Neural cell (in vitro differentiated cells): ENCODE measurements around the gene MAP2. TPM values are rescaled to one million over a fixed set of nuclear protein-coding genes. Genes with fewer than 3 reads are reported as not detected.

Source experiments
- H2AFZ ChIP-seq: fragments of 200-600, 300-800 bp; sonication (generic), shearing (Covaris generic); 2 replicates; pipeline ENCODE4 v1.6.0; 2014; ENCODE audit warnings: low read depth, mild to moderate bottlenecking, antibody characterized with exemption, low read length, moderate library complexity
- H3F3A ChIP-seq: fragments of 200-600 bp; shearing (Covaris generic); 2 replicates; pipeline ENCODE4 v1.6.1; 2016; ENCODE audit warnings: mild to moderate bottlenecking, moderate library complexity, mixed read lengths, antibody characterized with exemption, low read length; ENCODE audit not compliant: insufficient read depth, poor library complexity, severe bottlenecking
- H3K27ac ChIP-seq: fragments of 200-600, 300-800 bp; sonication (generic), shearing (Covaris generic); 2 replicates; pipeline ENCODE4 v1.5.1; 2014; ENCODE audit warnings: mild to moderate bottlenecking, low read length, moderate library complexity
- H3K27me3 ChIP-seq: fragments of 300-800, 200-600 bp; sonication (generic), shearing (Covaris generic); 2 replicates; pipeline ENCODE4 v1.6.0; 2014; ENCODE audit warnings: mild to moderate bottlenecking, low read depth, low read length, moderate library complexity; ENCODE audit not compliant: insufficient read depth
- H3K36me3 ChIP-seq: fragments of 300-800, 200-600 bp; sonication (generic), shearing (Covaris generic); 2 replicates; pipeline ENCODE4 v1.5.1; 2014; ENCODE audit warnings: mild to moderate bottlenecking, antibody characterized with exemption, low read length, moderate library complexity; ENCODE audit not compliant: insufficient read depth
- H3K4me2 ChIP-seq: fragments of 300-800, 200-600 bp; sonication (generic), shearing (Covaris generic); 2 replicates; pipeline ENCODE4 v1.6.0; 2014; ENCODE audit warnings: mild to moderate bottlenecking, low read length
- H3K4me3 ChIP-seq: fragments of 300-800, 200-600 bp; sonication (generic), shearing (Covaris generic); 2 replicates; pipeline ENCODE4 v1.5.1; 2014; ENCODE audit warnings: mild to moderate bottlenecking, low read length, moderate library complexity
- H3K79me2 ChIP-seq: fragments of 200-600 bp; shearing (Covaris generic); replicated peaks from 2 replicates; pipeline ENCODE4 v1.6.0; 2014; ENCODE audit warnings: mild to moderate bottlenecking, low read length, moderate library complexity; ENCODE audit not compliant: insufficient read depth
- H3K9ac ChIP-seq: fragments of 300-800, 200-600 bp; sonication (generic), shearing (Covaris generic); 2 replicates; pipeline ENCODE4 v1.6.1; 2016; ENCODE audit warnings: mild to moderate bottlenecking, low read length, mixed read lengths
- H3K9me2 ChIP-seq: fragments of 200-600 bp; shearing (Covaris generic); 2 replicates; pipeline ENCODE4 v1.6.1; 2016; ENCODE audit warnings: mild to moderate bottlenecking, low read length, mixed read lengths; ENCODE audit not compliant: insufficient read depth
- H3K9me3 ChIP-seq: fragments of 200-600, 300-800 bp; sonication (generic), shearing (Covaris generic); 2 replicates; pipeline ENCODE4 v1.6.1; 2016; ENCODE audit warnings: mild to moderate bottlenecking, mixed run types, low read length, moderate library complexity, mixed read lengths
- H4K20me1 ChIP-seq: fragments of 200-600 bp; shearing (Covaris generic); 2 replicates; pipeline ENCODE4 v1.6.1; 2016; ENCODE audit warnings: mild to moderate bottlenecking, mixed run types; ENCODE audit not compliant: insufficient read depth
- CTCF ChIP-seq: fragments of 450-650 bp; IDR thresholded peaks from 2 replicates; pipeline ENCODE4 v1.5.1; 2014; ENCODE audit warnings: antibody characterized with exemption, mild to moderate bottlenecking, moderate library complexity; ENCODE audit not compliant: poor library complexity, severe bottlenecking
- EP300 ChIP-seq: fragments of 450-650 bp; conservative IDR thresholded peaks from 2 replicates; pipeline ENCODE4 v1.6.1; 2014; ENCODE audit warnings: antibody characterized with exemption, mild to moderate bottlenecking, moderate library complexity; ENCODE audit not compliant: poor library complexity, severe bottlenecking
- EZH2 ChIP-seq: fragments of 200-600, 300-800 bp; shearing (Covaris generic), sonication (generic); IDR thresholded peaks from 2 replicates; pipeline ENCODE4 v1.6.1; 2014; ENCODE audit warnings: antibody characterized with exemption, low read length, borderline replicate concordance, mild to moderate bottlenecking; ENCODE audit not compliant: insufficient read depth, poor library complexity, severe bottlenecking
- MXI1 ChIP-seq: fragments of 450-650 bp; conservative IDR thresholded peaks from 2 replicates; pipeline ENCODE4 v1.6.1; 2014; ENCODE audit warnings: antibody characterized with exemption, mild to moderate bottlenecking; ENCODE audit not compliant: poor library complexity, severe bottlenecking
- POLR2AphosphoS5 ChIP-seq: IDR thresholded peaks from 2 replicates; pipeline ENCODE4 v1.6.1; 2012
- RAD21 ChIP-seq: fragments of 450-650 bp; conservative IDR thresholded peaks from 2 replicates; pipeline ENCODE4 v1.6.1; 2014; ENCODE audit warnings: antibody characterized with exemption, mild to moderate bottlenecking, moderate library complexity
- SMC3 ChIP-seq: fragments of 450-650 bp; conservative IDR thresholded peaks from 2 replicates; pipeline ENCODE4 v1.6.1; 2014; ENCODE audit warnings: antibody characterized with exemption, mild to moderate bottlenecking, moderate library complexity; ENCODE audit not compliant: poor library complexity
- polyA plus RNA-seq: library from polyadenylated mRNA; depleted of rRNA; stranded (reverse); fragments of >200 nt; gene quantifications from 2 replicates; pipeline ENCODE4 v1.2.3, GENCODE V29; 2014
- TF ChIP-seq, protein P1 (sequence below): IDR thresholded peaks from 2 replicates; pipeline ENCODE4 v1.6.1; 2012; ENCODE audit warnings: borderline replicate concordance

Gene MAP2
- polyA plus RNA-seq, 1 donor from 2014 or later, result 450 TPM

DNA sequence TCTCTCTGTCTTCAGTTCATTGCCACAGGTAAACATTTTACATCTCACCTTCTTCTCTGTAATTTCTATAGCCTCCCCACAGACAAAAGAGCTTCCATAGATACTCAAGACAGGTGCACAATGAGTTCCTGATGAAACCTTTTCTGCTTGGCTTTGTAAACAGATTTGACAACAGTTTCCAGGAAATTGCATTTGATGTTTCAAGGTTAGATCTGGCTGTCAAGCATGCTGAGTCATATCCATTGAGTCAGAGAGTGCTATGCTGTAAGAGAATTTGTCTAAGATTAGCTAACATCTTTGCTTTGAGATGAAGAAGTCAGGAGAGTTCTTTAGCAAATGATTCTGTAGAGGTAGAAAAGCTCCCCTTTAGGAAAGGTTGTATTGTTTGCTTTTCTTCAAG lies 40.6 kb upstream of the MAP2 start:
- Histone ChIP-seq H3K36me3 (no peaks in the 10 kb centered on the region), H3K9ac (no peak overlapping the region), H3K4me2 (peak overlapping the region; percentile 35), H4K20me1 (no peaks in the 10 kb centered on the region), H3K9me3 (no peaks in the 10 kb centered on the region), H3K79me2 (no peaks in the 10 kb centered on the region), H3K4me3 (peak overlapping the region; percentile 2), H3K27me3 (no peaks in the 10 kb centered on the region), H3K9me2 (no peaks in the 10 kb centered on the region), H3K27ac (peak overlapping the region; percentile 66), H2AFZ (no peak overlapping the region), H3F3A (no peaks in the 10 kb centered on the region)
- TF ChIP-seq, protein P1, sequence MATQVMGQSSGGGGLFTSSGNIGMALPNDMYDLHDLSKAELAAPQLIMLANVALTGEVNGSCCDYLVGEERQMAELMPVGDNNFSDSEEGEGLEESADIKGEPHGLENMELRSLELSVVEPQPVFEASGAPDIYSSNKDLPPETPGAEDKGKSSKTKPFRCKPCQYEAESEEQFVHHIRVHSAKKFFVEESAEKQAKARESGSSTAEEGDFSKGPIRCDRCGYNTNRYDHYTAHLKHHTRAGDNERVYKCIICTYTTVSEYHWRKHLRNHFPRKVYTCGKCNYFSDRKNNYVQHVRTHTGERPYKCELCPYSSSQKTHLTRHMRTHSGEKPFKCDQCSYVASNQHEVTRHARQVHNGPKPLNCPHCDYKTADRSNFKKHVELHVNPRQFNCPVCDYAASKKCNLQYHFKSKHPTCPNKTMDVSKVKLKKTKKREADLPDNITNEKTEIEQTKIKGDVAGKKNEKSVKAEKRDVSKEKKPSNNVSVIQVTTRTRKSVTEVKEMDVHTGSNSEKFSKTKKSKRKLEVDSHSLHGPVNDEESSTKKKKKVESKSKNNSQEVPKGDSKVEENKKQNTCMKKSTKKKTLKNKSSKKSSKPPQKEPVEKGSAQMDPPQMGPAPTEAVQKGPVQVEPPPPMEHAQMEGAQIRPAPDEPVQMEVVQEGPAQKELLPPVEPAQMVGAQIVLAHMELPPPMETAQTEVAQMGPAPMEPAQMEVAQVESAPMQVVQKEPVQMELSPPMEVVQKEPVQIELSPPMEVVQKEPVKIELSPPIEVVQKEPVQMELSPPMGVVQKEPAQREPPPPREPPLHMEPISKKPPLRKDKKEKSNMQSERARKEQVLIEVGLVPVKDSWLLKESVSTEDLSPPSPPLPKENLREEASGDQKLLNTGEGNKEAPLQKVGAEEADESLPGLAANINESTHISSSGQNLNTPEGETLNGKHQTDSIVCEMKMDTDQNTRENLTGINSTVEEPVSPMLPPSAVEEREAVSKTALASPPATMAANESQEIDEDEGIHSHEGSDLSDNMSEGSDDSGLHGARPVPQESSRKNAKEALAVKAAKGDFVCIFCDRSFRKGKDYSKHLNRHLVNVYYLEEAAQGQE, result peak; percentile 58
- no peak for TF ChIP-seq CTCF
- TF ChIP-seq EP300, result peak; percentile 81
- TF ChIP-seq POLR2AphosphoS5, result peak; percentile 60

GRCh38 chr2:209387389-209387788 lies 36.5 kb upstream of the MAP2 start:
- Histone ChIP-seq H3K9me3 (no peaks in the 10 kb centered on the region), H3K27ac (no peak overlapping the region), H3K27me3 (no peaks in the 10 kb centered on the region), H4K20me1 (no peaks in the 10 kb centered on the region), H3K79me2 (no peaks in the 10 kb centered on the region), H3F3A (no peaks in the 10 kb centered on the region), H3K9ac (no peak overlapping the region), H3K9me2 (no peaks in the 10 kb centered on the region), H3K4me3 (no peak overlapping the region), H2AFZ (no peak overlapping the region), H3K4me2 (no peak overlapping the region), H3K36me3 (no peaks in the 10 kb centered on the region)
- TF ChIP-seq RAD21, result no peak
- TF ChIP-seq EP300, result no peak
- no peak for TF ChIP-seq SMC3
- no peak for TF ChIP-seq POLR2AphosphoS5
- TF ChIP-seq CTCF, result no peak
- no peak for TF ChIP-seq EZH2
- TF ChIP-seq MXI1, result no peak
- TF ChIP-seq, protein P1, result no peak
